HG02763 (cell line): ENCODE measurements around the gene ZNF341.
A peak's percentile ranks its signal among the peaks of the same experiment; 100 is the strongest.
"Not testable (repeated sequence)": the region's sequence is repeated elsewhere in the genome, so short reads cannot be mapped to it uniquely, and the experiment has no call there.

Experiments
- ATAC-seq: cut with Tn5 transposase; IDR thresholded peaks from one replicate; pipeline ENCODE4 v1.9.1; 2021; ENCODE audit warnings: mild to moderate bottlenecking, moderate library complexity; ENCODE audit not compliant: unreplicated experiment

Gene ZNF341

DNA sequence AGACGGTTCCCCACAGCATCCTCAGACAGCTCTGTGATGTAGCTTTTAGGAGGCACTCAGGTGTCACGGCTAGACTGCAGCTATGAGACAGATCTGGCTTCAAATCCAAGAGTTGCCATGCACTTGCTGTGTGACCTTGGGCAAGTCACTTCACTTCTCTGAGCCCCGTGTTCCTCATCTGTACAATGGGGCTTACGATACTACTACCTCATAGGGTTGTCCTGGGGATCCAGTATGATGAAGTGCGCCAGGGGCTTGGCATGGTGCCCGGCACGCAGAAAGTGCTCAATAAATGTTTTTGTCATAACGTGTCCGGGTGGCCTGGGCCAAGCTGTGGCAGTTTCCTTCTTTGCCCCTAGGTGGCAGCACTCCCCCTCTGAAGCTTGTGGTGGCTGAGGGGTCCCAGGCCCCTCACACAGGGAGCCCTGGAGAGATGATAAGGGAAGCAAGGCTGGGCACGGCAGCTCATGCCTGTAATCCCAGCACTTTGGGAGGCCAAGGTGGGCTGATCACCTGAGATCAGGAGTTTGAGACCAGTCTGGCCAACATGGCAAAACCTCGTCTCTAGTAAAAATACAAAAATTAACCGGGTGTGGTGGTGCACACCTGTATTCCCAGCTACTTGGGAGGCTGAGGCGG lies 60.3 kb downstream of the ZNF341 start:
- ATAC-seq = no peak

DNA sequence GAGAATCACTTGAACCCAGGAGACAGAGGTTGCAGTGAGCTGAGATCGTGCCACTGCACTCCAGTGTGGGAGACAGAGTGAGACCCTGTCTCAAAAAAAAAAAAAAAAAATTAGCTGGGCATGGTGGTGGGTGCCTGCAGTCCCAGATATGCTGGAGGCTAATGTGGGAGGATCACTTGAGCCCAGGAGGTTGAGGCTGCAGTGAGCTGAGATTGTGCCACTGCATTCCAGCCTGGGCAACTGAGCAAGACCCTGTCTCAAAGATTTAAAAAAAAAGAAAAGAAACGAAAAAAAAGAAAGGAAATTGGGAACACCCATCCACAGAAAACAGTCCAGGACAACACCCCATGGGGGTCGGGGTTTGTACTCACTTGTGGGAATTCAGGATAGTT lies 60.8 kb downstream of the ZNF341 start:
- ATAC-seq = not testable (repeated sequence)

DNA sequence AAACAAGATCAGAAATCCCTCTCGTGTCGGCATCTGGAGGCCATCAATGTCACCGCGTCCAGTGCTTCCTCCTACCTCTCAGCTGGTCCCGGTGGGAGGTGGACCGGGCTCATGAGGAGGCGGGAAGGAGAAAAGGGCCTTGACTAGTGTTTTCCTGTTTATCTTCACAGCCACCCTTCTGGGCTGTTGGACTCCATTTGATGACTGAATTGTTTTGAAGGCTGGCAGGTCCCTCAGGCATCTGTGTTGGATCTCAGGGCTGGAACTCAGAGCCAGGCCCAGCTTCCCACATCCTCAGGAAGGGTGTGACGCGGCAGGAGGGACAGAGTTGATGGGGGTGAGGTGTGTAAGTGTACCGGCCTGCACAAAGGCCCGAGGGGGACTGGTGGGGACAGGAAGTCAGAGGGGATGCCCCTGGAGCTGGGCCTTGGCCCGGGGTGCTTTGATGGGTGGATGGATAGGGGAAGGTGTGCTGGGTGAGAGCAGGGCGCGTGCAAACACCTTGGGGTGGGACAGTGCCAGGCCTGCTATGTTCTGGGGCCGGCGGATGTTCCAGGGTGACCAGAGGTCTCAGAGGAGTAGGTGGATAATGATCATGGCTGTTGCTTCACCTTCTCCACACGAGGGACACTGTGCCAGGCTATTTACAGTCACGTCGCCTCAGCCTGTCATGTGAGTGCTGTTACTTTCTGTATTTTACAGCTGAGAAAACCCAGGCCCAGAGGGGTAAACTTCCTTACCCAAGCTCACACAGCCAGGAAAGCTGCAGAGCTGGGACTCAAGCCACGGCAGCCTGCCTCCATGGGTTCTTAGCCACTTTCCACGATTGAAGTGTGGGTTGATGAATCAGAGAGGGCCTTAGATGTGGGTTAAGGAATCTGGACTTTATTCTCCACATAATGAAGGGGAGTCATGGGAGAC lies 61.5 kb downstream of the ZNF341 start:
- ATAC-seq = no peak

DNA sequence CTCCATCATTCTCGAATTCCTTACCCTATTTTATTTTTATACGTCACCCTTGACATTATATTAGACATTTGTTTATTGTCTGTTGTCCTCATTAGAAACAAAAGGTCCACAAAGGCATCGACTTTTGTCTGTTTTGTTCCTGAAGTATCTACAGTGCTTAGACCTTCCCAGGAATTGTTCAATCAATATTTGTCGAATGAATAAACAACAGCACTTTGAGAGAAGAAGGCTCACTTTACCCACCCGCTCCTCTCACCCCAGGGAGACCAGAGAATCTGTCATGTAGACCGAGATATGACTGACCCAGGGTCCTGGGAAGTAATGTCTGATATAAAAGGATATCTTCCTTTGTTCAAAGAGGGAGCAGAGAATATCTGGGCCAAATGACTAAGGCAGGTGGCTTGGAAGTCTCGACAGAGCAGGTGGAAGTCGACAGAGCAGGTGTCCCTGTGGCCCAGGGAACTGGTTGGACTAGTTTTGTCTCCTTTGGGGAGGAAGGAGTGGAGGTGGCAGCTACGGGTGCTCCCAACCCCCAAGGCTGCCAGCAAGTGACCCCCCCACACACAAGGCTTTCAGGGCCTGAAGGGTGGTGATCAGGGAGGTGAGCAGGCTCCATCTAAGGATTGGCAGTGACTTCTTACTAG lies 64.6 kb downstream of the ZNF341 start:
- ATAC-seq = no peak

DNA sequence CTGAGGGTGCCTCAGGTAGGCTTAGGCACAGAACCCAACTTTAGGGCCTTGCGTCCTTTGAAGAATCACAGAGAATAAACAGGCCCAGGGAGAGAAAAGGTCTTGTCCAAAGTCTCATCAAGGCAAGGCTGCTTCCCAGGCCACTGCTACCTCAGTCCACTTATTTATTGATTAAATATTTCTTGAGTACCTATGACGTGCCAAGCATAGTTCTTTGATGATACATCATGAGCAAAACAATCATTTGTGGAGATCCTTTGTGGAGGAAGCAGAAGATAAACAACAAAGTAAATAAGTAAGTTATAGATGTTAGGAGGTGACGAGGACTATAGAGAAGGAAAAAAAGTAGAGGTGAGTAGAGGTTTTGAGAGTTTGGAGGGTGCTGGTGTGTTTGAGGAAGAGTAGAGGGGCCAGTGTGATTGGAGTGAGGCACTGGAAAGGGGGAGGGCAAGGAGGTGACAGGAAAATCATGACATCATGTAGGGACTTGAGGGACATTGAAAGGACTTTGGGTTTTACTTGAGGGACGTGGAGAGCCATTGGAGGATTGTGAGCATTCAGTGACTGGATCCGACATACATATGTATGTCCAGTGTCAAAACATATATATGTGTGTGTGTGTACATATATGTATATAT lies 65.2 kb downstream of the ZNF341 start:
- ATAC-seq = no peak

DNA sequence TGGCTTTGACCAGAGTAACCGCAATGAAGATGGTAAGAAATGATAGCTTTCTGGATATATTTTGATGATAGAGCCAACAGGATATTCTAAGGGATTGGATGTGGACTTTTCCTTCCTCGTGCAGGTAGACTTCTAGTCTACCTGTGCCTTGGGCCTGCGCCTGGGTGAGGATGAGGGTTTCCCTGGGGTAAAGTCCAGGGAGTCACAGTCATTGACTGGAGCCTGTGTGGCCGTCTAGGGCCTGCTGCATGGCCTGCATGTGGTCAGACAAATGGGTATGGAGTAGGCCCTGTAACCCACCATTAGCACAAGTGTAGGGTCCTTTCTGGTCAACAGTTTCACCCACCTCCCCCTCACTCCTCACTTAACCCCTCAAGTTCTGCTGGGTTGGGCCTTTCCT lies 66.6 kb downstream of the ZNF341 start:
- ATAC-seq = no peak

DNA sequence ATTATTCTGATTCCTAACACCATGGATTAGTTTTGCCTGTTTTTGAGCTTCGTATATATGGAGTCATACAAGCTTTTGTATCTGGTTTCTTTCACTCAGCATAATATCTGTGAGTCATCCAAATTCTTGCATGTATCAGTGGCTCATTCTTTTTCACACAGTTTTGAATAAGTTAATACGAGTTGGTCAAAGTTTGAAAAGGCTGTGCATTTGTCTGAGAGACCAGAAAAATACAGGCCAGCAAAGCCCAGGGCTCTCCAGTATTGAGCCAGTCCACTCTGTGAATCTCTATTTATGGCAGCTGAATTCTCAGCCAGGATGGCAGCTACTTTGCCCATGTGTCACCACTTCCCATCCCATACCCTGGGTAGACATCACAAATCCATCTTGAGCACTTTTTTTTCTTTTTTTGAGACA lies 72.1 kb downstream of the ZNF341 start:
- ATAC-seq = no peak

DNA sequence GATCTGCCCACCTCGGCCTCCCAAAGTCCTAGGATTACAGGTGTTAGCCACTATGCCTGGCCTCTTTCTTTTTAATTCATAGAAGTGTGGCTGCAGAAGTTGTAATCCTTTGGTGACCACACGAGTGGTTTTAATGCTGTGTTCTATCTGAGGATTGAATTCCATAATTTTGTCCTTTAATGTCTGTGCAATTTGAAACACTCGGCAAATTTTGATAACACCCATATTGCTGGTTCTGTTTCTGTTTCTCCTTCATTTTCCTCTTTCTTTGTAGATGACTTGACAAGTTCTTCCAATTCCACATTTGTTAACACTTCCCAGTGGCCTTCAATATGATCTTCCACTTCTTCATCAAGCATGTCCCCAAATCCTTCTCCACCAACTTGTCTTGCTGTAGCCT lies 76.6 kb downstream of the ZNF341 start:
- no peak for ATAC-seq

DNA sequence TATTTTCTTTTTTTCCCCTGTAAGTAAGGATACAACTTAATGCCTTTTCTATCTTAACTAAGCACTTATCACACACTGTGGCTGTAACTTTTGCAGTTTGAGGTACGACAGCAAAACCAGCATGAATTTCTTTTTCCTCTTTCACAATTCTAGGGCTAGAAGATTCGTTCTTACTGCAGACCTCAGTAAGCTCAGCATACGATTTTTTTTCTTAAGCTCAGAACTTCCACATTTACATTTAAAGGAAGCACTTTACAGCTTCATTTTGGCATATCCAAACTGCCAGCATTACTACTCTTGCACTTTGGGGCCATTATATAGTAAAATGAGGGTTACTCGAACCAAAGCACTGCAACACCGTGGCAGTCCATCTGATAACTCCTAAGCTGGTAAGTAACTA lies 78.5 kb downstream of the ZNF341 start:
- no peak for ATAC-seq

DNA sequence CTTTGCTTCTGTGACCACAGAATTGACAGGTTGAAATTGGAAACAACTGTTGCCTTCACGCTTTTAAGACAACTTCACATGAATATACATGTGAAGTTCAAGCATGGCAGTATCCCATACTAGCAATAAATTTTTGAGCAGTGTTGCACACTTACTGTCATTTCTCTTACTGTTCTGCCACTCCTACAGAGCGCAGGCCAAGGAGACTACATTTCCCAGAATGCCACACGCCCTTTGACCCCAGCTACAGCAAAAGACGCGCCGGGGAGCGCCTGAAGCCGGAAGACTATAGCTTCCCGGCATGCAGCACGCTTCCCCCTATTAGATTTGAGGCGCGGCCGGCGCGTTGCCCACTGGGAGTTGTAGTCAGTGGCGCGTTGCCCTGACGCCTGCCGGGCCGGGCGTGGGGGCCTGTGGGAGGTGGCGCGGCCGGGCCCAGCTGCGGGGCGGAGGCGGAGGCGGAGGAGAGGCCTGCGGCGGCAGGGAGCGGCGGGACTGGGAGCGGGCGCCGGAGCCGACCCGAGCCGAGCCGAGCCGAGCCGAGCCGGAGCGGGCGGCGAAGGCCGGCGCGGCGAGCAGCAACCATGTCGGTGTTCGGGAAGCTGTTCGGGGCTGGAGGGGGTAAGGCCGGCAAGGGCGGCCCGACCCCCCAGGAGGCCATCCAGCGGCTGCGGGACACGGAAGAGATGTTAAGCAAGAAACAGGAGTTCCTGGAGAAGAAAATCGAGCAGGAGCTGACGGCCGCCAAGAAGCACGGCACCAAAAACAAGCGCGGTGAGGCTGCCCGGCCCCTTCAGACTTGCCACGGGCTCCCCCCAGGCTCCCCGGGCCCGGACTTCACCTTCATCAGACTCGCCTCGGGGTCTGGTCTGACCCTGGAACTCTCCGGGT lies 79.3 kb downstream of the ZNF341 start, which contains the start of gene CHMP4B:
Gene CHMP4B, plus strand, starts transcription at position 464 of the 891 bp plus-strand sequence. Its CDS starts 121 bp downstream, at position 585.
- peak; percentile 95 for ATAC-seq

DNA sequence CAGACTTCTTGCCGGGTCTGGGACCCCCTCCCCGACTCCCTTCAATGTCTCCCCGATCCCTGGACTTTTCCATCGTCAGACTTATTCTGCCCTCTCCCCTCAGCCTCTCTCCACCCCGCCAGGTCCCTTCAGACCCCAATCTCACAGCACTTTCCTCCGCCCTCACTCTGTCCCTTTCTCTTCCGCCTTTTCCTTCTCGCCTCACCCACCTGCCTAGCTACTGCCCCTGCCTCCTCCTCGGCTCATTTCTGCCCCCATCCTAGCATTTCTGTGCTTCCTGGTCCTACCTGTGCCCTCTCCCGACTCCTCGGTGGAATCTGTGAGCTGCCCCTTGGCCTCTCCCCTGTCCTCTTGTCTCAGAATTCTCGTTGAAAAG lies 80.0 kb downstream of the ZNF341 start:
- peak; percentile 2 for ATAC-seq

DNA sequence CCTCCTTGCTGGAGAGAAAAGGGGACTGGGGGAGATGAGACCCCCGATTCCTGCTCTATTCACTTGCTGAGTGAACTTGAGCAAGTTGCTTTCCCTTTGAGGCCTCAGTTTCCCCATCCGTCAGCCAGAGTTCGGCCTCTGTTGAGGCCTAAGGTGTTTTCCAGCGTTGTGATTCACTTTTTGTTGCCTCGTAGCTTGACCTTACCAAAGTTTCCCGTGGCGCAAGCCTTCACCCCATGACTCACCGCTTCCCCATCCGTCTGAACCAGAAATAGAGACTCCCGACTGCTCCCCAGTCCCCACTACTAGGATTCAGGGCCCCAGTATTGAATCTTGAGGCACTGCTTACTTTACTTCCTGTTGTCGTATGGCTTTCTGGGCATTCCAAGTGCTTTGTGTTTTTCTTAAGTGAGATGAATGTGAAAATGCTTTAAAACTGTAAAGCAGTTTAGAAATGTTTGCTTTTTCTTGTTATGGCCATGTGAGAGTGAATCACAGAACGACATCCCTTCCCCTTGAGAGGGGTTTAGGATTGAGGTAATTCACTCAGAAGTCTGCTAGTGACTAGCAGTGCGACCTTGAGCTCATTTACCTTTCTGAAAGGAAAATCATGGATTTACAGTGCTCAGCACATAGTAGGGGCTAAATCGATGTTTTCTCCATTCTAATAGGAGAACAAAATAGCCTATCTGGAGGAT lies 80.5 kb downstream of the ZNF341 start:
- no peak for ATAC-seq

DNA sequence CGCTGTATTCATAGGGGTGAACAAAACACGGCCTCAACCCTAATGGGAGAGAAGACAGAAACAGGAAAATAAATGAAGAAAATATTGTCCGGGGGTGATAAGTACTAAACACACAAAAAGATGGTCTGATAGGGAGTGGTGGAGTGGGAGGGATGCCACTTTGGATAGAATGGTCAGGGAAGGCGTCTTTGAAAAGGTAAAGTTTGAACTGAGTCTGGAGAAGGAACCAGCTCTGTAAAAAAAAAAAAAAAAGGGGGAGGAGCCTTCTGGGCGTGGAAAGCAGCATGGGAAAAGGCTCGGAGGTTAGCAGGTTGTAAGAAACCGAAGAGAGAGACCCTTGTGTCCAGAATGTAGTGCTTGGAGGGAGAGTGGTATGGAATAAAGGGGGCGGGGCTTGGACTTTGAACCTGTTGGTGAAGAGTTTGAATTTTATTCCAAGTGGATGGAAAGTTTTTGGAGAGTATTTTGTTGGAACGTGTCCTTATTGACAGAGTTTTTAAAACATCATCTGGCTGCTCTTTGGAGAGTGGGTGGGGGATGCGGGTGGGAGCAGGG lies 81.2 kb downstream of the ZNF341 start:
- no peak for ATAC-seq

DNA sequence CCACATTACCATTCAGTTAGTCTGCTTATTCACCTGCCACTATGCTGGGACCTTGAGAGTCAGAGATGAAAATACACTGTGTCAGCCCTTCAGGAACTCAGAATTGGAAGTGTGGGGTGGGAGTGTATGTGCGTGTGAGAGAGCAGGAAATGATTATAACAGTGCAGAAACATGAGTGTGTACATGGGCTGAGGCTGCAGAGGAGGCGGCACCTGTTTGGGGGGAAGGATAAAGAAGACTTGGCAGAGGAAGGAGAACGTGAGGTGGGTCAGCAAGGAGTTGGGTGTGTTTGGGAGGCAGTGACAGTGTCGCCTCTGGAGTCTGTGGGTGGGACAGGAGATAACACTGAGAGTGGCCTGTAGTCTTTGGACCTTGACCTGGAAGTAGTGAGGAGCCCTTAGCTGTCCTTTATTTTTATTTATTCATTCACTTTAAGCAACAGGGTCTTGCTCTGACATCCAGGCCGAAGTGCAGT lies 82.5 kb downstream of the ZNF341 start:
- no peak for ATAC-seq

DNA sequence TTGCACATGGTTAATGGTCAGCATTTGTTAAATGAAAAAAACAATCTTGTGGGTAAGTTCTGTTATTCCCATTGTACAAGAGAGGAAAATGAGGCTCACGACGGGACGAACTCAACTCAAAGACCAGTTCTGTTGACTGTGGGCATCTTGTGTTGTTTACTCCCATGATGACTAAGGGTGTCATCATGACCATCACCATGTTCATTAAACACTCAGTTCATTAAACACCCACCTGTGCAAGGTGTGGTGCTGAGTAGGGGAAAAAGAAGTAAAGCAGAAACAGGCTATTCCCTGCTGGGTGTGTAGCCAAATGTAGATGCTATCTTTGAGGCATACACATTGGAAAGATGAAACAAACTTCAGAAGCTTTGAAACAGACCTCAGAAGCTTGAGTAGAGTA lies 83.9 kb downstream of the ZNF341 start:
- no peak for ATAC-seq

DNA sequence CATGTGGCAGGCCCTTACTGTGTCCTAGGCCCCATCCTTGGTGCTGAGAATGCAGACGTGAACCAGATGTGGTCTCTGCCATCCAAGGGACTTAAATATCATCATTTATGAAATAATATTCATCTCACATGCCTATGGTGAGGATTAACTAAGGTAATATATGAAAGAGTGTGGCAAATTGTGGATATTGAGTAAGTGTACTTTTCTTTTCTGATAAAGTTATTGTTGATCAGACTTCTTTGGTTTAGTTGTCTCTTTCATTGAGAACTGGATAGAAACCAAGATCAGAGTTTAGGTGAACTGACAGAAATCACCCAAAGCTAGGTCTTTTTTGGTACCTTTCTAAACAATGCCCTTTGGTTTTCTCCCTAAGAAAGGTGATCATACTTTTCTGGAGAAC lies 84.4 kb downstream of the ZNF341 start:
- no peak for ATAC-seq

DNA sequence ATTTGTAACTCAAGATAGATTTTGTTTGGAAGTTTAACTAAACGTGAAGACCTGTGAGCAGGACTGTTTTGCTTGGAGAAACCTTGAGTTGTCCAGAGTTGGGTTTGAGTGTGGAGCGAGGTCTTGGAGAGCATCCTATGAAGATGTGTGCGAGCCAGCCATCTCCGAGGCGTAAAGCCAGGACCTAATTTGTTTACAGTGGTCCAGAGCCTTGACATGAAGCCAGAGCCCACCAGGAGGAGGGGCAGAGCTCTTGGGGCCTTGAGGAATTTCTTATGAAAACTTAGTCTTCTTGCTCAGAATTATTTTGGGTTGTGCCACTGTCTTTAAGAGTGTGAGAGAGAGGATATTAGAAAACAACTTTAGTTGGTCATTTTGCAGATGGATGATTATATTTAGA lies 85.6 kb downstream of the ZNF341 start:
- ATAC-seq = no peak

DNA sequence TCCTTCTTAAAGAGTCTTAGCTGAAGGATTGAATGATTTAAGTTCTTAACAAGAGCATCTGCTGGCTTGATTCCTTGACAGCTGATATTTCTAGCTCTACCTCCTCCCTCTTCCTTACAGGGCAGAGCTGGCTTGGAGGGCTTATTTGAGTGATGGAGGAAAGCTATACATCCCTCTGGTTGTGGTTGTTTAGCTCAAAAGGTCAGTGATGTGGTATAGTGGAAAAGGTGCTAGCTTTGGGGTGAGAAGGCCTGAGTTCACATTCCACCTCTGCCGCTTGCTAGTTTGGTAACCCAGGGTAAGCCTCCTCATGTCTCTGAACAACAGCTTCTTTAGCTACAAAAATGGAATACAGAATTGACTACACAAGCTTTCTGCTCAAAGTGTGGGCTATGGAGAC lies 87.7 kb downstream of the ZNF341 start:
- no peak for ATAC-seq

DNA sequence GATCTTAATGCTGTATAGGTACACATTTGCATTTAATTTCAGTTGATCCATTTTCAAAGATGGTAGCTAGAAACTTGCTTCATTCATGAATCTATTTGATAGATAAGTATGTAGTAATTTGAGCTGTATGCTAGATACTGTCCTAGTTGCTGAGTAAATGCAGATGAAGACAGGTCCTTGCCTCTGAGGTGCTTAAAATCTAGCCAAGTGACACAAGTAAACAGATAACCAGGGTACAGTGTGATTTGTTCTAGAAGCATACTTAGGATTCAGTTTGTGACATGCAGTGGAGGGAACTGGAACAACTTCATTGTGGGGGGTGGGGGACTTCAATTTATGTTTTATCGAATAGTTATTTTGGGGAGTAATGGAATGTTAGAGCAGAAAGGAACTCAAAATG lies 88.6 kb downstream of the ZNF341 start:
- ATAC-seq = no peak
